Smooth muscle cell (in vitro differentiated cells): ENCODE results near the gene FLNB. TPM values are rescaled to one million over a fixed set of nuclear protein-coding genes. Genes with fewer than 3 reads are reported as not detected.

Experiments used
- DNase-seq: peaks from one replicate; lab custom pipeline; 2025; ENCODE audit not compliant: unreplicated experiment; lab: John Stamatoyannopoulos, UW
- H2AFZ ChIP-seq: fragments of 200-600 bp; sonication (generic); 2 replicates; pipeline ENCODE4 v1.6.0; 2016; ENCODE audit warnings: antibody characterized with exemption, low read depth, mild to moderate bottlenecking
- H3F3A ChIP-seq: fragments of 200-600 bp; sonication (generic); 2 replicates; pipeline ENCODE4 v1.6.0; 2017; ENCODE audit warnings: antibody characterized with exemption, low read depth
- H3K27ac ChIP-seq: fragments of 200-600 bp; sonication (generic); 2 replicates; pipeline ENCODE4 v1.5.1; 2016; ENCODE audit warnings: low read depth, mild to moderate bottlenecking
- H3K27me3 ChIP-seq: fragments of 200-600 bp; sonication (generic); 2 replicates; pipeline ENCODE4 v1.6.1; 2016; ENCODE audit warnings: low read depth, mild to moderate bottlenecking
- H3K36me3 ChIP-seq: fragments of 200-600 bp; sonication (generic); 2 replicates; pipeline ENCODE4 v1.5.1; 2016; ENCODE audit warnings: low read depth
- H3K4me1 ChIP-seq: fragments of 200-600 bp; sonication (generic); 2 replicates; pipeline ENCODE4 v1.5.1; 2016; ENCODE audit warnings: low read depth
- H3K4me2 ChIP-seq: fragments of 200-600 bp; sonication (generic); 2 replicates; pipeline ENCODE4 v1.6.0; 2016; ENCODE audit warnings: mild to moderate bottlenecking
- H3K4me3 ChIP-seq: fragments of 200-600 bp; sonication (generic); 2 replicates; pipeline ENCODE4 v1.5.1; 2016; ENCODE audit warnings: mild to moderate bottlenecking
- H3K79me2 ChIP-seq: fragments of 200-600 bp; sonication (generic); 2 replicates; pipeline ENCODE4 v1.6.0; 2016; ENCODE audit warnings: low read depth, mild to moderate bottlenecking
- H3K9ac ChIP-seq: fragments of 200-600 bp; sonication (generic); 2 replicates; pipeline ENCODE4 v1.6.0; 2016; ENCODE audit warnings: low read depth
- H3K9me3 ChIP-seq: fragments of 200-600 bp; sonication (generic); replicated peaks from 2 replicates; pipeline ENCODE4 v1.5.1; 2016; ENCODE audit warnings: low read depth
- H4K20me1 ChIP-seq: fragments of 200-600 bp; sonication (generic); 2 replicates; pipeline ENCODE4 v1.6.0; 2016; ENCODE audit warnings: low read depth
- WGBS: methylation state at CpG from one replicate; pipeline ENCODE4 v1.1.7; 2016; ENCODE audit warnings: low lambda C conversion rate; 5-methylcytosine and 5-hydroxymethylcytosine counted together
- polyA plus RNA-seq: library from polyadenylated mRNA; unstranded; fragments of >200 nt; fragmentation: Nextera tagmentation; extraction: Ambion mirVana; gene quantifications from 2 replicates; pipeline ENCODE4 v1.2.1, GENCODE V29; 2016
- total RNA-seq: library from RNA; depleted of rRNA; stranded (reverse); fragments of >200 nt; gene quantifications from 2 replicates; pipeline ENCODE4 v1.2.3, GENCODE V29; 2014
- TF ChIP-seq, protein P1 (sequence below): fragments of 200-600 bp; sonication (generic); IDR thresholded peaks from 2 replicates; pipeline ENCODE4 v1.5.1; 2017; ENCODE audit warnings: borderline replicate concordance, mild to moderate bottlenecking, antibody characterized with exemption; ENCODE audit not compliant: insufficient read depth, poor library complexity, severe bottlenecking

The FLNB gene
- total and polyA plus RNA-seq, 2 experiments from 2014 or later, result 52.7 to 145 TPM

DNA sequence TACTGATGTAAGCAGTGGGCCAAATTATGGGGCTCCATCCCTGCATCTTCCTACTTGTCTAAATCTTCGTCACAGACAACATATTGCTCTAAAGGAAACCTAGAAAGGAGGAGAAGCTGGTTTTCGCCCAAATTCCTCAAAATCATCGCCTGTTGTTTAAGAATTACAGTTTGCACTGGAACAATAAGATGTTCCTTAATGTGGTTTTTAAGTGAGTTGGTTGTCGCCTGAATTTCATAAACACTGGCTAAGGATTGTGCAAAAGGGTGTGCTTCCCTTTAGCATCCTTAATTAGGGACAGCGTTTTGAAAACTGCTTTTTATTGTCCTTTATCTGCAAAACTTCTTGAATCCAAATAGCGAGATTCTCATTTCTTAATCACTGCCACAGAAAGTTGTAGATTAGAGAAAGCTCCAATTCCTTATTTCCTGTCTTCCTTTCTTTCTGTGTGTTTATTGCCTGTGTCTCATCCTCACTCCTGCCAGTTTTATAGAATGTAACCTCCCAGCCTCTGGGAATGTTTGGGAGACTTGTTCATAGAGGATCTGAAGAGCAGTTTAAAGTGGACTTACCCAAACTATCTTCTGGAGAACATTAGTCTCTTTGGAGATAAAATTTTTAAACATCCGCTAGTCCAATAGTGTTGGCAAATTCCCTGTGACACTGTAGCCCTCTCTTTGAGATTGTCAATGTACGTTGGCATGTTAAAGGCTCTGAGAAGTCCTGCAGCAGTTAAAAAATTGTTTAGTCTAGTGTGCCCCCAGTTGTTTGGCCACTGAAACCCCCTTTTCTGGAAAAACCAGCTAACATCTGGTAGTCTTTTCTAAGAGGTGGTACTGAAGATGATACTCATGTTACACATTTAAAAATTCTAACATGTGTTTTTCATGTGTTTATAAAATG, 50.4 kb downstream of the FLNB start:
- 30% methylated on average over 8 of the region's 8 CpGs for WGBS
- peak overlapping the region; percentile 70 for H3K4me2 ChIP-seq
- H3K36me3 ChIP-seq, result no peaks in the 10 kb centered on the region
- H2AFZ ChIP-seq, result no peak overlapping the region
- peak overlapping the region; percentile 53 for H3K9ac ChIP-seq
- H3F3A ChIP-seq, result peaks cover 42% of the 10 kb centered on the region
- peaks cover 18% of the 10 kb centered on the region for H3K4me1 ChIP-seq
- H3K27me3 ChIP-seq, result no peaks in the 10 kb centered on the region
- H4K20me1 ChIP-seq, result peaks cover 38% of the 10 kb centered on the region
- H3K79me2 ChIP-seq, result peaks cover 75% of the 10 kb centered on the region
- DNase-seq, result no peak
- H3K27ac ChIP-seq, result peak overlapping the region; percentile 92
- no peak overlapping the region for H3K4me3 ChIP-seq
- H3K9me3 ChIP-seq, result no peaks in the 10 kb centered on the region
- TF ChIP-seq, protein P1, sequence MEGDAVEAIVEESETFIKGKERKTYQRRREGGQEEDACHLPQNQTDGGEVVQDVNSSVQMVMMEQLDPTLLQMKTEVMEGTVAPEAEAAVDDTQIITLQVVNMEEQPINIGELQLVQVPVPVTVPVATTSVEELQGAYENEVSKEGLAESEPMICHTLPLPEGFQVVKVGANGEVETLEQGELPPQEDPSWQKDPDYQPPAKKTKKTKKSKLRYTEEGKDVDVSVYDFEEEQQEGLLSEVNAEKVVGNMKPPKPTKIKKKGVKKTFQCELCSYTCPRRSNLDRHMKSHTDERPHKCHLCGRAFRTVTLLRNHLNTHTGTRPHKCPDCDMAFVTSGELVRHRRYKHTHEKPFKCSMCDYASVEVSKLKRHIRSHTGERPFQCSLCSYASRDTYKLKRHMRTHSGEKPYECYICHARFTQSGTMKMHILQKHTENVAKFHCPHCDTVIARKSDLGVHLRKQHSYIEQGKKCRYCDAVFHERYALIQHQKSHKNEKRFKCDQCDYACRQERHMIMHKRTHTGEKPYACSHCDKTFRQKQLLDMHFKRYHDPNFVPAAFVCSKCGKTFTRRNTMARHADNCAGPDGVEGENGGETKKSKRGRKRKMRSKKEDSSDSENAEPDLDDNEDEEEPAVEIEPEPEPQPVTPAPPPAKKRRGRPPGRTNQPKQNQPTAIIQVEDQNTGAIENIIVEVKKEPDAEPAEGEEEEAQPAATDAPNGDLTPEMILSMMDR, result no peak

DNA sequence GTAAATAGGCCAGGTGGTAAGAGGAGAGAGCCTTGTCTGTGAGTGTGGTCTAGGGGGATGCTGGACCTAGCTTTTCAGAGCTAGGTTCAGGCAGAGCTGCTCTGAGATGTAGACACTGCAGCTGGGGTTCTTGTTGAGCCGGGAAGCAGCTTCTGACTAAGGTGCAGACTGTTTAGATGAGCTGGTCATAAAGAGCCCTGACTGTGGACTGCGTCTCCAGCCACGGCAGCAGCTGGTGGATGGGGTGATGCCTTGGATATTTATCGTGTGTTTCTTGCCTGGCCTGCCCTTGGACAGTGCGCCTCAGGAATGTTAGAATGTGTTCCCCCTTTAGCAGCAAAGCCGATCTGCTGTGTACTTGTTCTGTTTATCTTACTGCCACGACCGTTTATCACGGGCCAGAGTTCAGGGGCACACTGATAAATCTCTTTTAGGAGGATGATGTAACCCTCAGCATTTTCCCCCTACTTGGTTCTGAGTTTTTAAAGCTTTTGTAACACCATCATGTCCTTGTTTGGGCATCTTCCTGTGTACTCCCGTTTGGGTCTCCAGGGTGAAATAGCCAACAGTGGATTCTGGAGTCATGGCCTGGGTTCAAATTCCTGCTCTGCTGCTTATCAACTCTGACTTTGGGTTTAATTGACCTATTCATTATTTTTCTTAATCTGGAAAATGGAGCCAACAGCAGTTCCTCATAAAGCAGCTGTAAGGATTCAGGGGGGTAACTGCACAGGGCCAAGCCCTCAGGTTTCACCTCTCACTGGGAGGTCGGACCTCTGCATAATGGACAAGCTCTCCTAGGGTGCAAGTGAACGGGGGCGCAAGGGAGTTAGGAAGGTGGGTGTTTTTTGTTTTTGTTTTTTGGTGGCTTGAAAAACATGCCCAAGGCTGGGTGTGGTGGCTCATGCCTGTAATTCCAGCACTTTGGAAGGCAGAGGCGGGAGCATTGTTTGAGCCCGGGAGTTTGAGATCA, 51.4 kb downstream of the FLNB start:
- H4K20me1 ChIP-seq, result peaks cover 47% of the 10 kb centered on the region
- H3K79me2 ChIP-seq, result peaks cover 75% of the 10 kb centered on the region
- H3K4me1 ChIP-seq, result peaks cover 13% of the 10 kb centered on the region
- H3K27ac ChIP-seq, result peak overlapping the region; percentile 92
- H3K4me2 ChIP-seq, result peak overlapping the region; percentile 70
- peaks cover 47% of the 10 kb centered on the region for H3F3A ChIP-seq
- DNase-seq, result no peak
- H2AFZ ChIP-seq, result no peak overlapping the region
- no peaks in the 10 kb centered on the region for H3K36me3 ChIP-seq
- no peaks in the 10 kb centered on the region for H3K27me3 ChIP-seq
- 24% methylated on average over 15 of the region's 15 CpGs for WGBS
- H3K9ac ChIP-seq, result peak overlapping the region; percentile 53
- H3K4me3 ChIP-seq, result no peak overlapping the region
- TF ChIP-seq, protein P1, result no peak
- H3K9me3 ChIP-seq, result no peaks in the 10 kb centered on the region

DNA sequence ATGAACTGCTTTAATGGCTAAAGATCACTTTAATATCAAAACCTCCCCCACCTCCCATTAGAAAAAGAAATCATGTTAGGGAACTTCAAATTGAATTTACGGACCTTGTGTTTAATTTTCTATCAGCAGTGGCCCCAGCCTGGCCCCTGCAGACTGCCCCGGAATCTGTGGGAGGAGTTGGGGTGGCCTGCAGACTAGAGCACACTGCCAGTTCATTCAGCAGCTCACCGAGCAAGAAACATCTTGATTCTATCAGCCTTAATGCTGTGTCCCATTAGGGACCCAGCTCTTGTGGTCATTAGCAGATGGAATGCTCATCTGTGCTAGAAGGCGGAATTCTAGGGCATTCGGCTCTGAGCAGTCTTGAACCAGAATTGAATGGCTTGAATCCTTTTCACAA, 54.2 kb downstream of the FLNB start:
- Histone ChIP-seq H3K4me3 (no peak overlapping the region), H3F3A (peaks cover 52% of the 10 kb centered on the region), H3K9ac (no peak overlapping the region), H3K27ac (peak overlapping the region; percentile 58), H3K27me3 (no peaks in the 10 kb centered on the region), H3K9me3 (no peaks in the 10 kb centered on the region), H2AFZ (no peak overlapping the region), H3K4me2 (peak overlapping the region; percentile 9), H3K79me2 (peaks cover 73% of the 10 kb centered on the region), H3K4me1 (peaks cover 23% of the 10 kb centered on the region), H4K20me1 (peaks cover 74% of the 10 kb centered on the region), H3K36me3 (no peaks in the 10 kb centered on the region)
- WGBS, result 20% methylated on average over 5 of the region's 5 CpGs
- no peak for DNase-seq
- TF ChIP-seq, protein P1, result no peak
